ENCODE measurements around the gene FBH1.

The FBH1 gene

GRCh38 chr10:5942001-5942400 is 52.0 kb downstream of the FBH1 start:
- no peak overlapping the region for H2AFZ ChIP-seq (ENCODE audit: low read length)

GRCh38 chr10:5942474-5942873 is 52.4 kb downstream of the FBH1 start:
- Histone ChIP-seq H3K9me2 (ENCODE audit: low read depth, low read length) (no peaks in the 10 kb centered on the region), H3K36me3 (ENCODE audit: insufficient read depth, low read length) (peaks cover 8% of the 10 kb centered on the region), H3K4me3 (ENCODE audit: low read depth, low read length, poor library complexity, severe bottlenecking) (no peak overlapping the region), H2AFZ (ENCODE audit: low read length) (no peak overlapping the region), H3F3A (ENCODE audit: insufficient read depth, low read length) (no peaks in the 10 kb centered on the region), H3K9me3 (ENCODE audit: low read length) (no peaks in the 10 kb centered on the region), H3K4me2 (ENCODE audit: low read length) (no peak overlapping the region), H3K27me3 (ENCODE audit: insufficient read depth, low read length) (no peaks in the 10 kb centered on the region), H3K27ac (ENCODE audit: low read depth, low read length, poor library complexity, severe bottlenecking) (no peak overlapping the region), H3K79me2 (ENCODE audit: insufficient read depth, low read length) (no peaks in the 10 kb centered on the region), H4K20me1 (ENCODE audit: insufficient read depth, low read length) (no peaks in the 10 kb centered on the region), H3K9ac (ENCODE audit: low read length) (no peak overlapping the region), H3K4me1 (ENCODE audit: insufficient read depth, low read length, severe bottlenecking) (no peaks in the 10 kb centered on the region)
- TF ChIP-seq CTCF (IDR thresholded peaks at IDR 0.05; ENCODE audit: low read length) (no peak), EZH2 (IDR thresholded peaks at IDR 0.05; ENCODE audit: borderline replicate concordance, low read length) (no peak)

More at GRCh38 chr10:5942001-5942400, 52.0 kb downstream of the FBH1 start:
- no peaks in the 10 kb centered on the region for H3K4me1 ChIP-seq (ENCODE audit: insufficient read depth, low read length, severe bottlenecking)
- H3K9me2 ChIP-seq (ENCODE audit: low read depth, low read length) = no peaks in the 10 kb centered on the region
- no peak overlapping the region for H3K9ac ChIP-seq (ENCODE audit: low read length)
- no peaks in the 10 kb centered on the region for H3K9me3 ChIP-seq (ENCODE audit: low read length)
- H3F3A ChIP-seq (ENCODE audit: insufficient read depth, low read length) = no peaks in the 10 kb centered on the region
- no peak for TF ChIP-seq EZH2 (IDR thresholded peaks at IDR 0.05; ENCODE audit: borderline replicate concordance, low read length)
- TF ChIP-seq CTCF (IDR thresholded peaks at IDR 0.05; ENCODE audit: low read length) = no peak
- H3K36me3 ChIP-seq (ENCODE audit: insufficient read depth, low read length) = peaks cover 11% of the 10 kb centered on the region
- no peaks in the 10 kb centered on the region for H3K79me2 ChIP-seq (ENCODE audit: insufficient read depth, low read length)
- H3K27ac ChIP-seq (ENCODE audit: low read depth, low read length, poor library complexity, severe bottlenecking) = no peak overlapping the region
- no peaks in the 10 kb centered on the region for H4K20me1 ChIP-seq (ENCODE audit: insufficient read depth, low read length)
- no peak overlapping the region for H3K4me2 ChIP-seq (ENCODE audit: low read length)
- no peak overlapping the region for H3K4me3 ChIP-seq (ENCODE audit: low read depth, low read length, poor library complexity, severe bottlenecking)
- H3K27me3 ChIP-seq (ENCODE audit: insufficient read depth, low read length) = no peaks in the 10 kb centered on the region

- no peaks in the 10 kb centered on the region for H3K4me1 ChIP-seq (ENCODE audit: insufficient read depth, low read length, severe bottlenecking)
- no peaks in the 10 kb centered on the region; the same call in 1 of the 2 replicates for H3K36me3 ChIP-seq (ENCODE audit: insufficient read depth, low read length)
- H3K27ac ChIP-seq (ENCODE audit: low read depth, low read length, poor library complexity, severe bottlenecking) = no peak overlapping the region
- H4K20me1 ChIP-seq (ENCODE audit: insufficient read depth, low read length) = no peaks in the 10 kb centered on the region
- no peak for TF ChIP-seq CTCF (IDR thresholded peaks at IDR 0.05; ENCODE audit: low read length)
- TF ChIP-seq EZH2 (IDR thresholded peaks at IDR 0.05; ENCODE audit: borderline replicate concordance, low read length) = no peak
- H3F3A ChIP-seq (ENCODE audit: insufficient read depth, low read length) = no peaks in the 10 kb centered on the region
- no peaks in the 10 kb centered on the region for H3K9me3 ChIP-seq (ENCODE audit: low read length)
- H3K9ac ChIP-seq (ENCODE audit: low read length) = no peak overlapping the region
- H3K9me2 ChIP-seq (ENCODE audit: low read depth, low read length) = no peaks in the 10 kb centered on the region
- no peaks in the 10 kb centered on the region for H3K27me3 ChIP-seq (ENCODE audit: insufficient read depth, low read length)
- no peaks in the 10 kb centered on the region for H3K79me2 ChIP-seq (ENCODE audit: insufficient read depth, low read length)
- H3K4me2 ChIP-seq (ENCODE audit: low read length) = no peak overlapping the region
- no peak overlapping the region for H2AFZ ChIP-seq (ENCODE audit: low read length)
- H3K4me3 ChIP-seq (ENCODE audit: low read depth, low read length, poor library complexity, severe bottlenecking) = no peak overlapping the region
Measured at GRCh38 chr10:5943536-5943935, 53.5 kb downstream of the FBH1 start.

Data from OCI-LY1 (cell line).